ENCODE results near the gene KRT84. TPM values are rescaled to one million over a fixed set of nuclear protein-coding genes. Genes with fewer than 3 reads are reported as not detected.

The KRT84 gene
- total RNA-seq, 1 experiment from 2014 or later: not detected

GRCh38 chr12:52358575-52359350, 26.7 kb downstream of the KRT84 start (continued):
- TF ChIP-seq GRHL2 (CRISPR knock-in tag; IDR thresholded peaks at IDR 0.05; ENCODE audit: insufficient replicate concordance, severe bottlenecking): no peak
- no peak for TF ChIP-seq PRRX2 (CRISPR knock-in tag; IDR thresholded peaks at IDR 0.05)

GRCh38 chr12:52356762-52357580, 28.5 kb downstream of the KRT84 start:
- POLR2A ChIA-PET: interaction anchor here (0.6 kb wide), 1 partner anchor 218 kb away, joined by 3 read pairs; no protein-coding TSS in a partner anchor

More at GRCh38 chr12:52356762-52357580, 28.5 kb downstream of the KRT84 start:
- CTCF ChIA-PET: interaction anchor here (2.2 kb wide), 1 partner anchor 30 kb away, joined by 7 read pairs; no protein-coding TSS in a partner anchor
- Mint-ChIP-seq H3K27ac (no peak overlapping the region), H3K4me3 (no peak overlapping the region), H3K36me3 (no peaks in the 10 kb centered on the region), H3K27me3 (ENCODE audit: low read depth) (no peaks in the 10 kb centered on the region), H3K9me3 (no peaks in the 10 kb centered on the region), H3K4me1 (peaks cover 18% of the 10 kb centered on the region; the same call in 1 of the 2 replicates)
- TF ChIP-seq AR (CRISPR knock-in tag; IDR thresholded peaks at IDR 0.05) (no peak), E2F5 (CRISPR knock-in tag; IDR thresholded peaks at IDR 0.05) (no peak), IRF2 (CRISPR knock-in tag; IDR thresholded peaks at IDR 0.05; ENCODE audit: borderline replicate concordance, low read depth) (no peak), SMAD4 (CRISPR knock-in tag; IDR thresholded peaks at IDR 0.05) (no peak), MXD4 (CRISPR knock-in tag; IDR thresholded peaks at IDR 0.05; ENCODE audit: borderline replicate concordance) (no peak), CBFB (CRISPR knock-in tag; IDR thresholded peaks at IDR 0.05; ENCODE audit: low read depth) (no peak), CREB1 (CRISPR knock-in tag; IDR thresholded peaks at IDR 0.05) (no peak), ZNF512 (CRISPR knock-in tag; IDR thresholded peaks at IDR 0.05; ENCODE audit: borderline replicate concordance) (no peak), SMAD3 (CRISPR knock-in tag; IDR thresholded peaks at IDR 0.05; ENCODE audit: borderline replicate concordance) (no peak), ZNF671 (CRISPR knock-in tag; IDR thresholded peaks at IDR 0.05) (no peak), CDX4 (CRISPR knock-in tag; IDR thresholded peaks at IDR 0.05; ENCODE audit: borderline replicate concordance) (no peak), PRRX2 (CRISPR knock-in tag; IDR thresholded peaks at IDR 0.05) (no peak)
- DNase-seq (ENCODE audit: low spot score) (no peak), ATAC-seq (no peak)

Measured in WTC11 (cell line).